GM12872 (cell line): ENCODE results near the gene TRRAP.
A peak's percentile ranks its signal among the peaks of the same experiment; 100 is the strongest.

Experiments
- CTCF ChIP-seq: IDR thresholded peaks from 3 replicates; pipeline ENCODE4 v1.5.1; 2011; ENCODE audit warnings: low read depth, mild to moderate bottlenecking, low read length, moderate library complexity; ENCODE audit not compliant: insufficient read depth

The TRRAP gene

GRCh38 chr7:98840096-98840495 lies 38.2 kb upstream of the TRRAP start:
- no peak for TF ChIP-seq CTCF

GRCh38 chr7:98840722-98841121 lies 37.6 kb upstream of the TRRAP start:
- TF ChIP-seq CTCF = no peak

- peak; percentile 98 for TF ChIP-seq CTCF
Observed at GRCh38 chr7:98841179-98841997, 36.9 kb upstream of the TRRAP start.

- no peak for TF ChIP-seq CTCF
Observed at GRCh38 chr7:98848918-98849317, 29.4 kb upstream of the TRRAP start.

GRCh38 chr7:98852826-98853225 lies 25.5 kb upstream of the TRRAP start:
- TF ChIP-seq CTCF = no peak

- TF ChIP-seq CTCF = no peak
Observed at GRCh38 chr7:98855610-98856422, 22.5 kb upstream of the TRRAP start.

GRCh38 chr7:98860071-98860470 lies 18.3 kb upstream of the TRRAP start:
- TF ChIP-seq CTCF = no peak
